B cell (primary cell): ENCODE results near the gene TPP1. TPM values are rescaled to one million over a fixed set of nuclear protein-coding genes. Genes with fewer than 3 reads are reported as not detected.

Experiments
- ATAC-seq: fragments of 200-7000 bp; cut with Tn5 transposase; one replicate; pipeline ENCODE4 v1.10.0; 2021; ENCODE audit warnings: low read depth, mild to moderate bottlenecking, moderate number of reproducible peaks, moderate library complexity
- CTCF ChIA-PET: fragments of 350-600 bp; sonication (Branson Sonifier 250); formaldehyde crosslinking; loops from one replicate; lab custom pipeline; 2021; ENCODE audit warnings: antibody characterized with exemption, inconsistent platforms; lab: Charles Lee
- POLR2A ChIA-PET: fragments of 350-600 bp; sonication (Branson Sonifier 250); formaldehyde crosslinking; loops from one replicate; lab custom pipeline; 2021; ENCODE audit warnings: antibody characterized with exemption; lab: Charles Lee
- DNase-seq: peaks from one replicate; pipeline ENCODE4 v3.0.0; 2013
- H2AFZ ChIP-seq: 2 replicates; pipeline ENCODE4 v1.6.1; 2012; ENCODE audit warnings: mild to moderate bottlenecking, low read depth, low read length; ENCODE audit not compliant: insufficient read depth, poor library complexity, severe bottlenecking
- H3K27ac ChIP-seq, 2 donors: 1 replicate in 1 of 2; 2 replicates in 1 of 2; pipeline ENCODE4 v1.5.1; 2012 to 2013; ENCODE audit warnings: low read length in 2 of 2, mild to moderate bottlenecking in 2 of 2, moderate library complexity in 1 of 2
- H3K27me3 ChIP-seq, 4 experiments: fragments of 200-600 bp in 1 of 4; sonication (generic) in 1 of 4; replicated peaks in 1 of 4; 1 replicate in 2 of 4; 2 replicates in 2 of 4; pipeline versions ENCODE4 v1.6.1 to v1.7.0; 2013 to 2016; ENCODE audit warnings: low read length in 3 of 4, mild to moderate bottlenecking in 2 of 4, mixed read lengths in 1 of 4, moderate library complexity in 1 of 4; ENCODE audit not compliant: insufficient read depth in 4 of 4, control insufficient read depth in 3 of 4; ENCODE audit errors: control extremely low read depth in 1 of 4
- H3K36me3 ChIP-seq, 2 experiments: replicated peaks in 1 of 2; 1 replicate in 1 of 2; 2 replicates in 1 of 2; pipeline versions ENCODE4 v1.6.1 to v1.7.1; 2013; ENCODE audit warnings: low read length in 1 of 2; ENCODE audit not compliant: insufficient read depth in 2 of 2, control insufficient read depth in 1 of 2; ENCODE audit errors: control extremely low read depth in 1 of 2, extremely low read depth in 1 of 2
- H3K4me1 ChIP-seq, 2 donors: fragments of 200-600 bp in 1 of 2; sonication (generic) in 1 of 2; 1 replicate in 1 of 2; 2 replicates in 1 of 2; pipeline versions ENCODE4 v1.5.1 to v1.6.1; 2013 to 2017; ENCODE audit warnings: low read length in 2 of 2; ENCODE audit not compliant: control insufficient read depth in 2 of 2, insufficient read depth in 2 of 2
- H3K4me2 ChIP-seq: replicated peaks from 2 replicates; pipeline ENCODE3; 2012; ENCODE audit warnings: mild to moderate bottlenecking, low read depth, low read length; ENCODE audit not compliant: poor library complexity, severe bottlenecking
- H3K4me3 ChIP-seq, 5 experiments: fragments of 200-600 bp in 1 of 5; sonication (generic) in 1 of 5; 1 replicate in 3 of 5; 2 replicates in 2 of 5; pipeline versions ENCODE4 v1.5.1 to v1.7.0; 2011 to 2016; ENCODE audit warnings: low read length in 4 of 5, mild to moderate bottlenecking in 4 of 5, low read depth in 2 of 5, control low read depth in 1 of 5, moderate library complexity in 1 of 5; ENCODE audit not compliant: insufficient read depth in 1 of 5; ENCODE audit errors: control extremely low read depth in 1 of 5, extremely low read depth in 1 of 5
- H3K79me2 ChIP-seq: fragments of 200-600 bp; sonication (generic); one replicate; pipeline ENCODE4 v1.6.0; 2016; ENCODE audit warnings: low read length; ENCODE audit not compliant: control insufficient read depth, insufficient read depth
- H3K9ac ChIP-seq: fragments of 200-600 bp; sonication (generic); 2 replicates; pipeline ENCODE4 v1.6.1; 2017; ENCODE audit warnings: mild to moderate bottlenecking, low read length, moderate library complexity
- H3K9me3 ChIP-seq, 3 donors: one replicate each; pipeline versions ENCODE4 v1.6.1 to v1.7.1; 2013; ENCODE audit warnings: low read length in 2 of 3; ENCODE audit not compliant: control insufficient read depth in 2 of 3, insufficient read depth in 1 of 3; ENCODE audit errors: control extremely low read depth in 1 of 3
- H4K20me1 ChIP-seq: 2 replicates; pipeline ENCODE4 v1.6.0; 2012; ENCODE audit warnings: mild to moderate bottlenecking, low read length; ENCODE audit not compliant: insufficient read depth, control insufficient read depth, poor library complexity, severe bottlenecking
- H3K27ac Mint-ChIP-seq: one replicate; pipeline ENCODE4 v1.8.0; 2021; ENCODE audit warnings: mixed read lengths
- H3K27me3 Mint-ChIP-seq: one replicate; pipeline ENCODE4 v1.8.0; 2021; ENCODE audit warnings: mixed read lengths
- H3K4me1 Mint-ChIP-seq: one replicate; pipeline ENCODE4 v1.8.0; 2021; ENCODE audit warnings: mixed read lengths
- H3K4me3 Mint-ChIP-seq: one replicate; pipeline ENCODE4 v1.8.0; 2021; ENCODE audit warnings: mixed read lengths
- H3K9me3 Mint-ChIP-seq: one replicate; pipeline ENCODE4 v1.8.0; 2022; ENCODE audit warnings: mixed read lengths; ENCODE audit not compliant: insufficient read depth
- EZH2 ChIP-seq: IDR thresholded peaks from 2 replicates; pipeline ENCODE4 v1.6.1; 2012; ENCODE audit warnings: borderline replicate concordance, low read depth, mild to moderate bottlenecking, moderate library complexity, low read length; ENCODE audit not compliant: insufficient read depth, poor library complexity, severe bottlenecking
- WGBS: methylation state at CpG from one replicate; pipeline ENCODE4 v1.1.5; 2013; ENCODE audit warnings: missing lambda C conversion rate; ENCODE audit not compliant: insufficient coverage; 5-methylcytosine and 5-hydroxymethylcytosine counted together
- intact Hi-C: fragments of 100-400 bp; cut with micrococcal nuclease; formaldehyde crosslinking; loops from one replicate; pipeline ENCODE4 v1.10.0; 2022
- polyA plus RNA-seq: library from polyadenylated mRNA; depleted of rRNA; stranded (reverse); fragments of >200 nt; gene quantifications from 2 replicates; pipeline ENCODE4 v1.2.3, GENCODE V29; 2012
- total RNA-seq, 2 donors: library from RNA; stranded (reverse); fragments of 120-200 nt in 1 of 2; gene quantifications; 1 replicate in 1 of 2; 2 replicates in 1 of 2; pipeline versions ENCODE4 v1.2.3 to v1.2.4, GENCODE V29; 2013 to 2022
- TF ChIP-seq, protein P1 (sequence below): fragments of 200-600 bp; IDR thresholded peaks from one replicate; pipeline ENCODE4 v1.8.0; 2022; ENCODE audit warnings: antibody characterized with exemption, mild to moderate bottlenecking

Gene TPP1
- total and polyA plus RNA-seq, 2 donors (not counting 1 experiment from before 2014, with no cell fraction given), result 133 to 191 TPM

DNA sequence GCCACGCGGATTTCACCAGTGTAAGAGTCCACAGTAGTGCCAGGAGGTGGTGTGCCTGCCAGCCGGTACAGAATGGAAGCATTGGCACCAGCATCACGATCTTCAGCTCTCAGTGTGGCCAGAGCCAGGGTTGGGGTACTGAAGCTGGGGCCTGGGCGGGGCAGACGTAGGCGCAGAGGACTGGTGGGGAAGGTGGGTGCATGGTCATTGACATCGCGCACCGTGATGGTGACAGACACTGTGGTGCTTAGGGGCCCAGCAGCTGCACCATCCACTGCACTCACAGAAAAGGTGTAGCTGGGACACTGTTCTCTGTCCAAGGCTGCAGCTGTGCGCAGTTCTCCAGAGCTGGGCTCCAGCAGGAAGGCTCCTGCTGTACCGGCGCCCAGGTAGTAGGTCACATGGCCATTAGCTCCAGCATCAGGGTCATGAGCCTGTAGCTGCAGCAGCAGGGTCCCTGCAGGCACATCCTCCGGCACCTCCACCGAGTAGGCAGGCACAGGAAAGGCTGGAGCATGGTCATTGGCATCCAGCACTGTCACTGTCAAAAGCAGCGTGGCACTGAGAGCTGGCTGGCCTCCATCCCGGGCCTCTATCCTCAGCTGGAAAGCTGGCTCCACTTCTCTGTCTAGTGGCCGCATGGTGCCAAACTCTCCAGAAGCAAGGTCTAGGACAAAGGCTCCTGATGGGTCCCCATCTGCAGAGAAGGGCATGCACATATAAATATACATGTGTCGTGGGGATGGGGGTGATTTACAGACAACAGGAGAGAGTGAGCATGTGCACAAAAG, 7.9 kb upstream of the TPP1 start:
- Histone ChIP-seq H2AFZ (peak overlapping the region; percentile 64), H3K4me2 (peak overlapping the region; percentile 59), H3K79me2 (no peaks in the 10 kb centered on the region), H3K4me1 (peaks cover 8 to 15% of the 10 kb centered on the region in 2 donors), H3K36me3 (no peaks in the 10 kb centered on the region), H3K9ac (no peak overlapping the region), H3K27ac (no peak overlapping the region), H3K4me3 (no peak overlapping the region), H3K9me3 (no peaks in the 10 kb centered on the region), H4K20me1 (no peaks in the 10 kb centered on the region), H3K27me3 (no peaks in the 10 kb centered on the region)
- CTCF ChIA-PET, result interaction anchor here (0.8 to 2.1 kb wide), 6 partner anchors 9 to 56 kb away, joined by 3 to 8 read pairs (median 5); partner anchors contain the start of genes ILK, MRPL17 and TPP1
- no peaks in the 10 kb centered on the region for H3K27me3 Mint-ChIP-seq
- H3K4me1 Mint-ChIP-seq, result peaks cover 22% of the 10 kb centered on the region
- ATAC-seq, result no peak
- peak overlapping the region; percentile 24 for H3K27ac Mint-ChIP-seq
- intact Hi-C loops, result no loop called here
- no peaks in the 10 kb centered on the region for H3K9me3 Mint-ChIP-seq
- POLR2A ChIA-PET, result interaction anchor here (0.9 to 1.8 kb wide), 3 partner anchors 9 to 20 kb away, joined by 4 to 7 read pairs (median 7); partner anchors contain the start of genes TAF10 and TPP1
- TF ChIP-seq, protein P1, sequence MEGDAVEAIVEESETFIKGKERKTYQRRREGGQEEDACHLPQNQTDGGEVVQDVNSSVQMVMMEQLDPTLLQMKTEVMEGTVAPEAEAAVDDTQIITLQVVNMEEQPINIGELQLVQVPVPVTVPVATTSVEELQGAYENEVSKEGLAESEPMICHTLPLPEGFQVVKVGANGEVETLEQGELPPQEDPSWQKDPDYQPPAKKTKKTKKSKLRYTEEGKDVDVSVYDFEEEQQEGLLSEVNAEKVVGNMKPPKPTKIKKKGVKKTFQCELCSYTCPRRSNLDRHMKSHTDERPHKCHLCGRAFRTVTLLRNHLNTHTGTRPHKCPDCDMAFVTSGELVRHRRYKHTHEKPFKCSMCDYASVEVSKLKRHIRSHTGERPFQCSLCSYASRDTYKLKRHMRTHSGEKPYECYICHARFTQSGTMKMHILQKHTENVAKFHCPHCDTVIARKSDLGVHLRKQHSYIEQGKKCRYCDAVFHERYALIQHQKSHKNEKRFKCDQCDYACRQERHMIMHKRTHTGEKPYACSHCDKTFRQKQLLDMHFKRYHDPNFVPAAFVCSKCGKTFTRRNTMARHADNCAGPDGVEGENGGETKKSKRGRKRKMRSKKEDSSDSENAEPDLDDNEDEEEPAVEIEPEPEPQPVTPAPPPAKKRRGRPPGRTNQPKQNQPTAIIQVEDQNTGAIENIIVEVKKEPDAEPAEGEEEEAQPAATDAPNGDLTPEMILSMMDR, result no peak
- TF ChIP-seq EZH2, result no peak
- 87% methylated on average over 19 of the region's 19 CpGs for WGBS
- no peak for DNase-seq
- peak overlapping the region; percentile 12 for H3K4me3 Mint-ChIP-seq

DNA sequence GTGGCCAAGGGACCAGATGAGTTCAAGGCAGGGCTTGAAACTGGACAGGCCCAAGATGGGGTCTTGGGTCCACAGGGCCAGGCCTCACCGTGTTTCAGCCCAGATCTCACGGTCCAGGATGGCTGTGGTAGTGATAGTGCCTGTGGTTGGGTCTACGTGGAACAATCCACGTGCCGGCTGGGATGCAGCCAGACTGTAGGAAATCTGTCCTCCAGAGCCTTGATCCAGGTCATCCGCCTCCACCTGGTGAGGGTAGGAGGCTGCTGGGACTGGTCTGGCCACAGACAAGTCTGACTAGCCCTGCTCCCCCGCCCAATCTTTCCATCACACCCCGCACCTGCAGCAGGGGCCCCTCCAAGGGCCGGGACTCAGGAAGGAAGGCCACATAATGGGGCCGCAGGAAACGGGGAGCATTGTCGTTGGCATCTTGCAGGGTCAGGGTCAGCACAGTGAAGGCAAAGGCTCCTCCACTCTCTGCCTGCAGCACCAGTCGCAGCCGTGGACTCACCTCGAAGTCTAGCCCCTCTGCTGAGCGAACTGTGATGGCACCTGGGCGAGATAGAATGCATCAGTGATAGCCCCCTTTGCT, 6.7 kb upstream of the TPP1 start:
- H3K9ac ChIP-seq, result no peak overlapping the region
- no peaks in the 10 kb centered on the region for H4K20me1 ChIP-seq
- H2AFZ ChIP-seq, result no peak overlapping the region
- no peak overlapping the region for H3K4me3 ChIP-seq
- H3K4me2 ChIP-seq, result no peak overlapping the region
- ATAC-seq (no peak), DNase-seq (no peak)
- no peaks in the 10 kb centered on the region for H3K27me3 ChIP-seq
- H3K4me3 Mint-ChIP-seq, result no peak overlapping the region
- H3K4me1 Mint-ChIP-seq, result peaks cover 22% of the 10 kb centered on the region
- no peaks in the 10 kb centered on the region for H3K79me2 ChIP-seq
- ChIA-PET CTCF (no interaction called here), POLR2A (no interaction called here)
- peaks cover 8 to 15% of the 10 kb centered on the region in 2 donors for H3K4me1 ChIP-seq
- intact Hi-C loops, result no loop called here
- no peaks in the 10 kb centered on the region for H3K9me3 Mint-ChIP-seq
- H3K27ac ChIP-seq, result no peak overlapping the region
- H3K27me3 Mint-ChIP-seq, result no peaks in the 10 kb centered on the region
- H3K9me3 ChIP-seq, result no peaks in the 10 kb centered on the region
- H3K36me3 ChIP-seq, result no peaks in the 10 kb centered on the region
- no peak overlapping the region for H3K27ac Mint-ChIP-seq
- TF ChIP-seq, protein P1, result no peak
- no peak for TF ChIP-seq EZH2
- 94% methylated on average over 17 of the region's 17 CpGs for WGBS
